Measurements from ENCODE around the gene CAPN13.

- TF ChIP-seq SMC3 (IDR thresholded peaks at IDR 0.05; ENCODE audit: low read depth, low read length) (no peak), TAF1 (IDR thresholded peaks at IDR 0.05; ENCODE audit: borderline replicate concordance, low read depth, low read length) (no peak), TEAD4 (IDR thresholded peaks at IDR 0.05; ENCODE audit: borderline replicate concordance, insufficient read depth) (no peak), POLR2AphosphoS5 (IDR thresholded peaks at IDR 0.05; ENCODE audit: low read depth, low read length) (no peak), EZH2phosphoT487 (IDR thresholded peaks at IDR 0.05; ENCODE audit: borderline replicate concordance, low read depth) (no peak), CTCF (IDR thresholded peaks at IDR 0.05) (no peak), JUND (IDR thresholded peaks at IDR 0.05) (no peak), EP300 (IDR thresholded peaks at IDR 0.05; ENCODE audit: borderline replicate concordance in 1 of 2, low read depth in 1 of 2, low read length in 1 of 2) (no peak)
Measured at GRCh38 chr2:30679426-30680088, 127.7 kb downstream of the CAPN13 start.

All from SK-N-SH (cell line).